ENCODE measurements around the gene TFF3.

DNA sequence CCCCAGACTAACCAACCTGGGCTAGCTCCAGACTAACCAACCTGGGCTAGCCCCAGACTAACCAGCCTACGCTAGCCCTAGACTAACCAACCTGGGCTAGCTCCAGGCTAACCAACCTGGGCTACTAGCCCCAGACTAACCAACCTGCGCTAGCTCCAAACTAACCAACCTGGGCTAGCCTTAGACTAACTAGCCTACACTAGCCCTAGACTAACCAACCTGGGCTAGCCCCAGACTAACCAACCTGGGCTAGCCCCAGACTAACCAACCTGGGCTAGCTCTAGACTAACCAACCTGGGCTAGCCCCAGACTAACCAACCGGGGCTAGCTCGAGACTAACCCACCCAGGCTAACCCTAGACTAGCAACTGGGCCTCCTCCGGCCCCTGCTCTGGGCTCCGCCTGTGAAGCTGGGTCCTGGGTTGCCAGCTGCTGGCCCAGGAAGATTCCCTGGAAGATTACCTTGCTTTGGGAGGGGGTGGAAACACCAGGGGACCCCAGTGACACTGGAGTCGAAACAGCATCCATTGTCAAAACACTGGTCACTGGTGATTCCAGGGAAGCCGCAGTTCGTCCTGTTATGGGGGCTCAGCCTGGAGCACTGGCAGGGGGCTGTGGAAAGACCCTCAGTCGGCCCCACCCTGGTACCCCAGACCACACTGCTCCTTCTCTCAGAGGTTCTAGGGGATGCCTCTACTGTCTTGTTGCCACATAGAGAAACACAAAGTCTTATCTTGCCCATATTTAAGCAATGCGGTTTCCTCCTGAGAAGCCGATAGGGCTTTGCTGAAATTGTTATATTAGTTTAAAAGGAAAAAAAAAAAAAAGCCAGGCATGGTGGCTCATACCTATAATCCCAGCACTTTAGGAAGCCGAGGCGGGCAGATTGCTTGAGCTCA, 34.5 kb upstream of the TFF3 start:
- TF ChIP-seq CTCF (IDR thresholded peaks at IDR 0.05) (no peak), POLR2AphosphoS5 (IDR thresholded peaks at IDR 0.05; ENCODE audit: insufficient read depth in 1 of 2, low read depth in 1 of 2) (no peak), POLR2A (IDR thresholded peaks at IDR 0.05) (no peak)
